Astrocyte of the cerebellum (primary cell): ENCODE measurements around the gene CSE1L.

Experiments
- DNase-seq: peaks from one replicate; pipeline ENCODE4 v3.0.0-alpha.2; 2011; ENCODE audit warnings: low read depth
- H3K4me3 ChIP-seq: 2 replicates; pipeline ENCODE4 v1.5.1; 2011; ENCODE audit warnings: mild to moderate bottlenecking, low read depth, low read length, moderate library complexity
- in situ Hi-C: cut with HindIII; loops from 2 replicates; pipeline ENCODE4 v1.10.0; 2017; ENCODE audit warnings: low sequenced_read_pairs
- TF ChIP-seq, protein P1 (sequence below): IDR thresholded peaks from 2 replicates; pipeline ENCODE4 v1.5.1; 2012; ENCODE audit warnings: low read length, low read depth, moderate library complexity, mild to moderate bottlenecking; ENCODE audit errors: missing control alignments

Gene CSE1L

DNA sequence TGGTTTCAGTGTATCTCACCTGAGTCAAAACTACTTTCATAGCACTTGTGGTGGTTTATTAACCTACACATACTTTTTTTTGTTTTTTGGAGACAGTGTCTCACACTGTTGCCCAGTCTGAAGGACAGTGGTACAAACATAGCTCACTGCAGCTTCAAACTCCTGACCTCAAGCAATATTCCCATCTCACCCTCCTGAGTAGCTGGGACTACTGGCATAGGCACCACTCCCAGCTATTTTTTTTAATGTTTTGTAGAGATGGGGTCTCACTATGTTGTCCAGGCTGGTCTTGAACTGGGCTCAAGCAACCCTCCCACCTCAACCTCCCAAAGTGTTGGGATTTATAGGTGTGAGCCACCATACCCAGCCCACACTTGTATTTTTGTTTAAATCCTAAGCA lies 92.3 kb downstream of the CSE1L start:
- no peak for DNase-seq
- TF ChIP-seq, protein P1, sequence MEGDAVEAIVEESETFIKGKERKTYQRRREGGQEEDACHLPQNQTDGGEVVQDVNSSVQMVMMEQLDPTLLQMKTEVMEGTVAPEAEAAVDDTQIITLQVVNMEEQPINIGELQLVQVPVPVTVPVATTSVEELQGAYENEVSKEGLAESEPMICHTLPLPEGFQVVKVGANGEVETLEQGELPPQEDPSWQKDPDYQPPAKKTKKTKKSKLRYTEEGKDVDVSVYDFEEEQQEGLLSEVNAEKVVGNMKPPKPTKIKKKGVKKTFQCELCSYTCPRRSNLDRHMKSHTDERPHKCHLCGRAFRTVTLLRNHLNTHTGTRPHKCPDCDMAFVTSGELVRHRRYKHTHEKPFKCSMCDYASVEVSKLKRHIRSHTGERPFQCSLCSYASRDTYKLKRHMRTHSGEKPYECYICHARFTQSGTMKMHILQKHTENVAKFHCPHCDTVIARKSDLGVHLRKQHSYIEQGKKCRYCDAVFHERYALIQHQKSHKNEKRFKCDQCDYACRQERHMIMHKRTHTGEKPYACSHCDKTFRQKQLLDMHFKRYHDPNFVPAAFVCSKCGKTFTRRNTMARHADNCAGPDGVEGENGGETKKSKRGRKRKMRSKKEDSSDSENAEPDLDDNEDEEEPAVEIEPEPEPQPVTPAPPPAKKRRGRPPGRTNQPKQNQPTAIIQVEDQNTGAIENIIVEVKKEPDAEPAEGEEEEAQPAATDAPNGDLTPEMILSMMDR = no peak
- in situ Hi-C loops = loop anchor here (5.0 to 10.0 kb wide), 3 partner anchors 36 to 54 kb away; partner anchors contain the start of gene STAU1
- no peak overlapping the region for H3K4me3 ChIP-seq

DNA sequence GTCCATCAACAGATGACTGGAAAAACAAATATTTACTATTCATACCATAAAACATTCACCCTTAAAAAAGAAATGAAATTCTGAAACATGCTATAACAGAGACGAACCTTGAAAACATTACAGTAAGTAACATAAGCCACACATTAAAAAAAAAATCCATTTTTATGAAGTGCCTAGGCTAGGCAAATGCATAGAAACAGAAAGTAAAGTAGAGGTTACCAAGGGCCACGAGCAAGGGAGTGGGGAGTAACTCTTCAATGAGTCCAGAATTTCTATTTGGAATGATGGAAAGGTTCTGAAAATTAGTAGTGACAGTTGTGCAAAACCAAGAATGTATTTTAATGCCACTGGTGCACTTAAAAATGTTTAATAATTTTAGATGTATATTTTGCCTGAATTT lies 94.3 kb downstream of the CSE1L start:
- TF ChIP-seq, protein P1 = no peak
- H3K4me3 ChIP-seq = no peak overlapping the region
- in situ Hi-C loops = no loop called here
- DNase-seq = no peak

DNA sequence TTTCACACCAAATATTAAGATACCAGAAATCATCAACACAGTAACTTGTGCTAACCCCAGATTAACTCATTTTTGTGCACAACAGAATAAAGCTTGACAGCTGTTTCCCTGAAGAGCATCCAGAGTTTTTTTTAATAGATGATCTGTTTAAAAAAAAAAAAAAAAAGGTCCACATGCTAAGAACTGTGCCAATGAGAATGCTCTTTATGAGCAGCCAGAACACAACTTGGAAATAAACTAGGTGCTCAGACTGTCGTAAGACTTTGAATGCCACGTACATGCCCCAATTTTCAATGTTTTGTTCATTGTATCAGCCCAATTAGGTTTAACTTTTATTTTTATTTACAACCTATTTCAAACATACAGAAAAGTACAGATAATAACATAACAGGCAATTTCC lies 94.7 kb downstream of the CSE1L start:
- in situ Hi-C loops = no loop called here
- TF ChIP-seq, protein P1 = no peak
- no peak overlapping the region for H3K4me3 ChIP-seq
- DNase-seq = no peak
